ENCODE results near the gene PXDN. TPM values are rescaled to one million over a fixed set of nuclear protein-coding genes. Genes with fewer than 3 reads are reported as not detected.

PXDN gene
- polyA plus RNA-seq, 4 donors, result 168 to 180 (median 173) TPM

- DNase-seq (ENCODE audit: low read depth in 4 of 4, low spot score in 3 of 4), result no peak
Observed at GRCh38 chr2:1590596-1591460, 153.5 kb downstream of the PXDN start.

DNA sequence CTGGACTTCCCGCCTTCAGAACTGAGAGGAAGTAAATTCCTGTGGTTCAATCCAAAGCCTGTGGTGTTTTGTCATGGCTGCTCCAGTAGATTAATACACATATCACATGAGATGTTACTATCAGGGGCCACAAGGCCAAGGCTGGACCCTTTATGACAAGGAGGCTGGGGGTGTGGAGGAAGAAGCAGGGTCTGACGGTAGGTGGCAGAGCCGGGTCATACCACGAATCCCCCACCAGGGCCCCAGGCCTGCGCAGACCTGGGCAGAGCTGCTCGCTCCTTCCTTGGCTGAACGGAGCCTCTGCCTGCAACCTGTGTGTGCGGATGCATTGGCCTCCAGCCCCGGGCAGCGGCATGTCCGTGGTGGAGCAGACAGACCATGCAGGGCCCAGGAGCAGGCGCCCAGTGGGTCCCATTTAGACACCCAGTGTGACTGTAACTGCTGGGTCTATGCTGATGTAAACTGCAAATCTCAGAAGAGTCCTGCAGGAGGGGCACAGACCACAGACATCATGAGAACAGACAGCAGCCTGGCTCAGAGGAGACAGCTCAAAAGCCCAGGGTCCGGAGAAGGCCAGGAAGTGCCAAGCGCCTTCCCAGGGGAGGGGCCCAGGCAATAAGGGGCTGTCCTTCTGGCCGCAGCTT lies 155.2 kb downstream of the PXDN start:
- no peak for DNase-seq (ENCODE audit: low read depth in 4 of 4, low spot score in 3 of 4)

DNA sequence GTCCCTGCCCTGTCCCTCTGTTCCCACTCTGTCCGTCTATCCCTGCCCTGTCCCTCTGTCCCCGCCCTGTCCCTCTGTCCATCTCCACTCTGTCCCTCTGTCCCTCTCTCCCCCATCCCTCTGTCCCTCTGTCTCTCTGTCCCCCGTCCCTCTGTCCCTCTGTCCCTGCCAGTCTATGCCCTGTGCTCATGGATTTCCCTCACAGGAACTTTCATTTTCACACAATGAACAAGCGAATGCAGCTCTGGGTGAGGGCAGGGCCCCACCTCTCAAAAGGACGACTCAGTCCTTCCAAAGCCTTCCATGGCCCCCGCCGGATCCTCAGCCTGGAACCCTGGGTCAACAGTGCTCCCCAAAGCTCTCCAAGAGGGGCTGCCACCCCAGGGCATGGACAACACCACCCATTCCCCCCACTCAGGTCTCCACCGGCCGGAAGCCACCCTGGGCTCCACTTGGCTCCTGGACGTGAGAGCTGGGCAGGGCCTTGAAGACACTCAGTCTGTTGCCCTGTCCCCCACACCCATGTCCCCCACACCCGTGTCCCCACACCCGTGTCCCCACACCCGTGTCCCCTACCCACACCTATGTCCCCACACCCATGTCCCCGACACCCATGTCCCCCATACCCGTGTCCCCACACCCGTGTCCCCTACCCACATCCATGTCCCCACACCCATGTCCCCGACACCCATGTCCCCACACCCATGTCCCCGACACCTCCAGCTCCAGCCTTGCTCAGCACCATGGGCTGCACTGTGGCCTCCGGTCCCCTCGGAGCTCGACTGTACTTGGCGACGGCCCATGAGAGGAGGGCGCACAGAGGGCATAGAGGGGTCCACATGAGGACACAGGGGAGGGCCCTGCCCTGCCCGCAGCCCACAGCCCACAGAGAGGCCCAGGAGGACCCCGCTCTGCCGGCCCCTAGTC lies 156.0 kb downstream of the PXDN start:
- no peak for DNase-seq (ENCODE audit: low read depth in 4 of 4, low spot score in 3 of 4)

GRCh38 chr2:1586923-1587840 lies 157.1 kb downstream of the PXDN start:
- no peak for DNase-seq (ENCODE audit: low read depth in 4 of 4, low spot score in 3 of 4)

DNA sequence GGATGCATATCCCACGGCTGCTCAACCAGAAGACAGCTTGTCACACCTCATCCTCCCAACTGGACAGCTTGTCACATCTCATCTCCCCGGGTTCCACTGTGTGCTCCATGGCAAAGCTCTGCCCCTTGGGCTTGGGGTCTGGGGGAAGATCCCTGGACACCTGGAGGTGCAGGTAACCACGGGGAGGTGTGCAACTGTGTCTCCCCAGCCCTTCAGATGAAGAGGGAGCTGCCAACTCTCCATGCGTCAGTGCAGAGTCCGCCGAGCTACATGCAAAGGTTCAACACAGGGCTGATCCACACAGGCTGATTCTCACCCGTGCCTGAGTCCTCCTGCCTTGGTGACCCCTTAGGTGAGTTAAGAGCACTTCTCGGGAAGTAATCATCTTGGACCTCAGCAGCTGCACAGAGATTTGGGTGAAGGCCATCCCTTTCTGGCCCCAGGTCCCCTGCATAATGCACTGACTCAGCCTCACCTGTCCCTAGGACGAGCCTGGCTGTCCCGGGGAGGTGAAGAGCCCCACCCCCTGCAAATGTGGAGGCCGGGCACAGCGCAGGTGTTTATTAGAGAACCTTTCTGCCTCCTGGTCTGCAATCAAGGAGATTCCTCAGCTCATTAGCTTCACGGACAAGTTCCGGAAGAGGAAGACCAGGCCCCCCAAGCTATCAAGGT lies 157.9 kb downstream of the PXDN start:
- DNase-seq (ENCODE audit: low read depth in 4 of 4, low spot score in 3 of 4), result no peak

- no peak for DNase-seq (ENCODE audit: low read depth in 4 of 4, low spot score in 3 of 4)
Observed at GRCh38 chr2:1585635-1586034, 158.7 kb downstream of the PXDN start.

DNA sequence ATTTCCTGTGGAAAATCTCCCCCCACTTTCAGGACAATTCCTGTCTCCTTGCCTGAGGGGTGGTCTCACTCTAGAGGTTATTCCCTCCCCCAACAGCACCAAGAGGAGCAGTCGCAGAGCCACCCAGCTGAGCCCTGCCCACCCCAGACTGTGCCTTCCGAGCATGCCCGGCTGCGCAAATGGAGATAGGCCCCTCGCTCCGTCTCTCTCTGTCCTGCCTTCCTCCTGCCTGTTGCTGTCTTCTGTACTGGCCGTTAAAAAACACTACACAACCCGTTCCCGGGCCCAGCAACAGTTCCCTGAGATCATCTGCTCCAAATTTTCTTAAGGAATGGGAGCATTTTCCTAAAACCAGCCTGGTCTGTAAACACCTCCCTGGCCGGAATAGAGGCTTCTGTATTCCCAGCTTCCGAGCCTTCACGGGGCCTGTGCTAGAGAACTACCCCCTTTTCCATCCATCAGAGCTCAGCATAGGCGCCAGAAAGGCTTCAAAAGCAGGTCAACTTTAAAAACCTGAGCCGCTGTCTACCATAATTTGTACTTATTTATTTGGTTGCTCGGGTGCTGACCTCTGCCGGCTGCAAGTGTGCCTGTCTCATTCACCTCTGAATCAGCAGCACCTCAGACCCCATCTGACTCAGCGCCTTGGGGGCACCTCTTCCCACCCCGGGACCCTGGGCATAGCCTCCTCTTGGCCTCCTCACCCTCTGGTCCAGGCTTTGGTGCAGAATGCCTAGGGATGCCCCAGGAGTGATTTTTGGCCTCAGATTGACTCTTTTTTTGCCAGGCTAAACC lies 159.4 kb downstream of the PXDN start:
- DNase-seq (ENCODE audit: low read depth in 4 of 4, low spot score in 3 of 4), result no peak

DNA sequence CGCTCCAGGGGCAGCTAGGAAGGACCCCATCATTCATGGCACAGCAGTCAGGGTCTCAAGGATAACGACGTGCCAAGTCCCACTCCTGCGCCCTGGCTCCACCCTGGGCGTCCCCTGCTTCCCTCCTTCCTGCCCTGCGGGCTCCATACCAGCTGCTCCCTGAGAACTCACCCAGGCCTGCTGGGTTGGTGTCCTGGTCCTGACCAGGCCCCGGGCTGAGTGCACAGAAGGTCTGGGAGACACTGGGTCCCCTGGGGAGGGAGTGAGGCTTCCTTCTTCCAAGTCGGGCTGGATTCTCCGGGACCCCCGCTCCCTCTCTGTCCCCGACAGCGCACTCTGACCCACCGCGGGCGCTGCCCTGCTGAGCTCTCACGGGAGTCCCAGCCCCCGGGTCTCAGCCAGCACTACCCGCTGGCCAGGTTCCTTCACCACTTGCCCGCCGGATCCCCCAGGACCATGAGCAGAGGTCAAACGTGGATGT lies 160.2 kb downstream of the PXDN start:
- no peak for DNase-seq (ENCODE audit: low read depth in 4 of 4, low spot score in 3 of 4)

GRCh38 chr2:1582891-1583341 lies 161.4 kb downstream of the PXDN start:
- DNase-seq (ENCODE audit: low read depth in 4 of 4, low spot score in 3 of 4), result no peak

GRCh38 chr2:1581965-1582625 lies 162.2 kb downstream of the PXDN start:
- no peak for DNase-seq (ENCODE audit: low read depth in 4 of 4, low spot score in 3 of 4)
